Stomach smooth muscle (tissue), 2 donors: ENCODE data around the gene PRKG1.

Experiments used
- H3K27ac ChIP-seq: one replicate; pipeline ENCODE4 v1.7.0; 2013; ENCODE audit warnings: mild to moderate bottlenecking, low read length, inconsistent platforms
- H3K27me3 ChIP-seq, 2 donors: one replicate each; pipeline ENCODE4 v1.7.0; 2013; ENCODE audit warnings: low read length in 2 of 2; ENCODE audit not compliant: insufficient read depth in 2 of 2, control insufficient read depth in 1 of 2
- H3K36me3 ChIP-seq, 2 donors: one replicate each; pipeline ENCODE4 v1.7.0; 2013; ENCODE audit warnings: low read length in 2 of 2; ENCODE audit not compliant: control insufficient read depth in 2 of 2, insufficient read depth in 2 of 2
- H3K4me1 ChIP-seq: one replicate; pipeline ENCODE4 v1.7.0; 2013; ENCODE audit warnings: low read length; ENCODE audit not compliant: control insufficient read depth, insufficient read depth
- H3K4me3 ChIP-seq, 2 donors: one replicate each; pipeline ENCODE4 v1.7.0; 2013; ENCODE audit warnings: low read length in 2 of 2
- H3K9ac ChIP-seq, 2 donors: one replicate each; pipeline ENCODE4 v1.7.0; 2013; ENCODE audit warnings: low read length in 2 of 2, mild to moderate bottlenecking in 1 of 2
- H3K9me3 ChIP-seq, 2 donors: one replicate each; pipeline ENCODE4 v1.7.0; 2013; ENCODE audit warnings: low read length in 2 of 2; ENCODE audit not compliant: control insufficient read depth in 2 of 2
- donor health status: healthy.
- donor health status: Pancreatic carcinoma.

PRKG1 gene

GRCh38 chr10:52343439-52343838, 1269.2 kb downstream of the PRKG1 start:
- no peaks in the 10 kb centered on the region for H3K4me1 ChIP-seq
- H3K27ac ChIP-seq, result no peak overlapping the region
- H3K4me3 ChIP-seq, result no peak overlapping the region
- H3K9ac ChIP-seq, result no peak overlapping the region
- no peaks in the 10 kb centered on the region for H3K36me3 ChIP-seq
- H3K27me3 ChIP-seq, result no peaks in the 10 kb centered on the region
- no peaks in the 10 kb centered on the region for H3K9me3 ChIP-seq

- Histone ChIP-seq H3K9ac (no peak overlapping the region), H3K27ac (no peak overlapping the region), H3K27me3 (no peaks in the 10 kb centered on the region), H3K36me3 (no peaks in the 10 kb centered on the region), H3K9me3 (no peaks in the 10 kb centered on the region), H3K4me1 (no peaks in the 10 kb centered on the region), H3K4me3 (no peak overlapping the region)
Observed at GRCh38 chr10:52346394-52347326, 1272.4 kb downstream of the PRKG1 start.

GRCh38 chr10:52347327-52347667, 1273.0 kb downstream of the PRKG1 start:
- no peak overlapping the region for H3K4me3 ChIP-seq
- H3K27ac ChIP-seq, result no peak overlapping the region
- no peaks in the 10 kb centered on the region for H3K27me3 ChIP-seq
- no peaks in the 10 kb centered on the region for H3K36me3 ChIP-seq
- H3K9ac ChIP-seq, result no peak overlapping the region
- H3K4me1 ChIP-seq, result no peaks in the 10 kb centered on the region
- no peaks in the 10 kb centered on the region for H3K9me3 ChIP-seq
